ELR (cell line): ENCODE data around the gene LRRN4CL.
"Not testable (repeated sequence)": the region's sequence is repeated elsewhere in the genome, so short reads cannot be mapped to it uniquely, and the experiment has no call there.

Experiments used
- DNase-seq: peaks from one replicate; pipeline ENCODE4 v3.0.0-alpha.2; 2015; ENCODE audit warnings: low read depth

The LRRN4CL gene

DNA sequence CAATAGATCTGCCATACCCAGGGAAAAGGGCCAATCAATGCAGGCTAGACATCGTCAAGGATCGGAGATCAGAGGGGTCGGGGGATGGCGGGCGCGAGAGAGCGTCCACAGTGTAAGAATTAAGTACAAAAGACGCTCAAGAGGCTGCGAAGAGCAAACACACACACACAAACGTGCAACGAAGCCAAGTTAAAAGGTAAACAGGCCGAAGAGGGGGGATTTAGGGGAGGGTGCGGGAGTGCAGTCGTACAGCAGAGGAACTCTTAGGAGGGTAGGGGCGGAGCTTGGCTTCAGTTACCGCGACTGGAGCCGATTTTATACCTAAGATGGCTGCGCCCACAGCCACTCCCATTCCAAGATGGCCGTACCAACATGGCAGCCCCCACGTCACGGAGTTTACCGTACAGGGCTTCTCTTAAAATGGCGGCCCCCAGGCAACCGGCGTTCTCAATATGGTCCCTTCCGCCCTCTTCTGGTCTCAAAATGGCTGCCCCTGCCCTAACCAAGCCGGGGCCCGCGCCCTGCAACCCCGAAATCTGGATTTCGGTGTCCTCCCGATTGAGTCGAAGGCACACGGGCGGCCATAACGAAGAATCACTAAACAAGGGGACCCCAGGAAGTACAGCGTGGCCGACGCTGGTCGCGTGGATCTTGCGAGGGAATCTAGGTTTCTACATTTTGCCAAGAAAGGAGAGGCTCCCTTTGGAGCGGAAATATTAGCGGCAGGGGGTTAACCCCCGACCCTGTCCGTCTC is 20.1 kb upstream of the LRRN4CL start:
- DNase-seq = peak; percentile 99

DNA sequence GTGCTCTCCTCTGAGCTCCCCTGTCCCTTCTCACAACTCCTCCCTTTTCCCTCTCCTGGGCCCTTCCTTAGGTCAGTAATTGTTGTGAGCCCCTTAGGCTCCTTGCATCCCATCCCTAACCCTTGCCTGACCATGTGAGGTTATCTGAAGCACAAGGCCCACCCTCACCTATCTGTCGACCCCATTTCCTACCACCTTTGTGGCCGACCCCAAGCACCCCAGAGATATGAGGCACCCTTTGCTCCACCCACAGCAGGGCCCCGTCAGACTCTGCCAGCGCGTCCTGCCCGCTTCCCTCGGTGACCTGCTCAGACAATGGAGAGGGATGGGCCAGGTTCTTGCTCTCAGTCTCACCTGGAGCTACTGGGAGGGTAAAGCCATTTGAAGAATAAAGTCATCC is 19.5 kb upstream of the LRRN4CL start:
- no peak for DNase-seq

DNA sequence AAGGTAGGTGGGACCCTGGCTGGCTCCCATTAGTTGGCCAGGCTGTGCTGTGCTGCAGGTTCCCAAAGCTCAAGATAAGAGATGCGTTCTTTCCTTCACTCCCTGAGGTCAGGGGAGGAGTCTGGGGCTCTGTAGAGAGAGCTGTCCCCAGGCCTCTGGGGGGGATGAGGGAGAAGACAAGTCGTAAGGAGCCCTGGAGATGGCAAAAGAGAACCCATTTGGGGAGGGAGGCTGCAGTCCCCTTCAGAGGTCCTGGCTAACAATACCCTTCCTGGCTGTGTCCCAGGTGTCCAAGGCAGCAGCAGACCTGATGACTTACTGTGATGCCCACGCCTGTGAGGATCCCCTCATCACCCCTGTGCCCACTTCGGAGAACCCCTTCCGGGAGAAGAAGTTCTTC is 19.1 kb upstream of the LRRN4CL start:
- DNase-seq = no peak

DNA sequence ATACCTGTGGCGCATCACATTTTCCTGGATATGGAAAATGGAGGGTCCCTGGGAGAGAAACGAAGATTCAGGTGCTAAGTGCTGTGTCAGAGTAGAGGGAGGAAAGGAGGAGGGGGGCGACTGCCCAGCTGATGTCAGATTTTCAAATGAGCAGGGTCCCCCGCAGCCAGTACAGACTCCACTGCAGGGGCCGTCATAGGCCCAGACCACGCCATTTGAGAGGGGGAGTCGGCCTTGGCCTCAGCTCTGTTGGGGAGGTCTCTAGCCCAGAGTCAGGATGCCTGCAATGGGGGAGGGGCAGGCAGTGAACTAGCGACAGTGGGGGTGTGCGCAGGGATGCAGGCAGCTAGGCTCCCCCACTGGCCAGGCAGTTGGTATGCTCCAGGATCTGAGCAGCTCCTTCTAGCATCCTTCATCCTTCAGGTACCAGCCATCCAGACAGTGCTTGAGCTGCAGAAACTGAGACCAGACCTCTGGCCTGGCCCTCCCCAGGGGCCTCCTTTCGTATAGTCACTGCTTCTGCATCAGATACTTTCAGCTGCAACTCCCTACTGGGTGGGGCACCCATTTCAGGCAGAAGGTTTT is 18.0 kb upstream of the LRRN4CL start, which contains the start of the genes BSCL2 and GNG3:
TSS of gene BSCL2 (minus strand) at position 148 of the 585 bp plus-strand sequence. CDS start 229 bp downstream, outside the sequence.
TSS of gene GNG3 (plus strand) at position 400 of the 585 bp plus-strand sequence. CDS start 620 bp downstream, outside the sequence.
- DNase-seq = no peak

DNA sequence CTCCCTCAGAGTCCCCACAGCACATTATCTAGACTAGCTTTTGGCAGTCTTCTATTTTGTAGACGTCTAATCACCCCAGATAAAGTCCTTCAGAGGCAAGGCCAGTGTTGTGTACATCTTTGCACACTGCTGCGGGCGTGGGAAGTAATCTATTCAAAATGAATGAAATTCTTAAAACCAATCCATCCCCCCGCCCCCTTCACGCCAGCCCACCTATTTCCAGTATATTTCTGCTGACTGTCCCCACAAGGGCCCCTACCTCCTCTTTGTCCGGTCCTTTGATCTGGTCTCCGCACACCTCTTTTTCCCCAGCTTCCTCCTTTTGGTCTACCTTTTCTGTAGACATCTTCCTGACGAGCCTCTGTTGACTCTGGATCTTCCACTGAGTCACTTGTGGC is 17.5 kb upstream of the LRRN4CL start:
- DNase-seq = no peak

DNA sequence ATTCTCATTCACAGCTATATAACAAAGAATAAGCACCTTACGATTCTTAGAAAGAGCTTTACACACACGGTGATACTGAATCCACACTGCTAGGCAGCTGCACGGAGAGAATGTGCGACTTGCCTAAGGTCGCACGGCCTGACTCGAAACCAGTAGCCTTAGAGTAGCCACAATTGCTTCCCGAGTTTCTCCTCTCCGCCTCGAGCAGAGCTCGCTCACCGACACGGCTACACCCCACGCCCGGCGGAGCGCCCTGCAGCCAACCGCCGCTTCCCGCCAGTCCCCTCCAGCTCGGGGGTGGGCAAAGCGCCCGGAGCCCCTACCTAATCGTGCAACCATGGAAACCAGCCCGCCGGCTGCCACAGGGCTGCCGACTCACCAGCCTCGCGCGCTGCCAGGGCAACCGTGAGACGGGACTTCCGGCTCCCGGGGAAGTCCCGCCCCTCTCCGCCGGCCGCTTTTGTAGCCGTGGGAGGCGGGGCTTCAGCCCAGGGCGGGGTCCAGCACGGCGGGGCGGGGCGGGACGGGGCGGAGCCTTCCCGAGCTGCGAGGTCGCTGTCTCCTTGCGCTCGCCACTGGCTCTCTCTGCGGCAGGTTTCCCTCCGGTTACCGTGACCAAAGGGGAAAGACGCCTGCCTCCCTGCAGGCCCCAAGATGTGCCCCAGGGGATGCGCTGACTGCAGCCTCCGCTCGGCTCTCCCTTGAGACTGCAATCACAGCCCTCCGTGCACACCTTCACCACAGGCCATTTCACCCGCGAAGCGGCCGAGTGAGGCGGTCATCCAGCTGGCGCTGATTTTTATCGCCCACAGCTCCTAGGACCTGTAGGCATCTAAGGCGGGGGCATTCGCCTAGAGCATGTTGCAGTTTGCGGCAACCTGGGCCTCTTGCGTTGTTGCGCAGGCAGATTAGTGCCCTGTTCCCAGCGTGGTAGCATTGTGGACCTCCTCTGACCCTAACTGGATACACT is 16.8 kb upstream of the LRRN4CL start:
- DNase-seq = peak; percentile 96

- DNase-seq = no peak
Measured at GRCh38 chr11:62705413-62705812, 16.1 kb upstream of the LRRN4CL start.

GRCh38 chr11:62703921-62704320 is 14.6 kb upstream of the LRRN4CL start:
- not testable (repeated sequence) for DNase-seq

DNA sequence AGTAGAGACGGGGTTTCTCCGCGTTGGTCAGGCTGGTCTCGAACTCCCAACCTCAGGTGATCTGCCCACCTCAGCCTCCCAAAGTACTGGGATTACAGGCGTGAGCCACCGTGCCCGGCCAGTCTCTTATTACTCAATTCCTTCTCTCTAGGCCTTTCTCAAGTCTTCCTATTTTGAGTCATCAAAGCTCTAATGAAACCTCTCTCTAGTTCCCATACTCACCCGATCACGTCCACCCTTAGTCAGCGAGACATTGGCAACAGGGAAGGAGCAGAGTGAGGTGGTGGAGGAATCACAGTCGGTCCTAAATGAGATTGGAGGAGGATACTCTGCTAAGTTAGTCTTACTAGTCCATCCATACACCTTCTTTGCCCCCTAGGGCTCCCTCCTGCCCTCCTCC is 12.9 kb upstream of the LRRN4CL start:
- DNase-seq = peak; percentile 39

GRCh38 chr11:62694455-62695167 is 5.3 kb upstream of the LRRN4CL start:
- peak; percentile 83 for DNase-seq

DNA sequence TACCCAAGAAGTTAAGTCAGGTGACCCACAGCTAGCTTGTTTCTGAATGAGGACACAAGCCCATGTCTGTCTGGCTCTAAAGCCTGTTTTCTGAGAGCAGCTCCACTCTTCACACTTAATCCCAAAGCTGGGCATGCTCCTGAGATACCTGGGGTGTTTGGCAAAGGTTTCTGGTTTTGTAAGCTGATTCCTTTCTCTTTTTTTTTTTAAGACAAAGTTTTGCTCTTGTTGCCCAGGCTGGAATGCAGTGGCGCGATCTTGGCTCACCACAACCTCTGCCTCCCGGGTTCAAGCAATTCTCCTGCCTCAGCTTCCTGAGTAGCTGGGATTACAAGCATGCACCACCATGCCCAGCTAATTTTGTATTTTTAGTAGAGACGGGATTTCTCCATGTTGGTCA is 4.3 kb upstream of the LRRN4CL start:
- DNase-seq = not testable (repeated sequence)

GRCh38 chr11:62688491-62688890 is 839 bp downstream of the LRRN4CL start:
- no peak for DNase-seq

GRCh38 chr11:62687508-62688396 is 1.6 kb downstream of the LRRN4CL start:
- no peak for DNase-seq

DNA sequence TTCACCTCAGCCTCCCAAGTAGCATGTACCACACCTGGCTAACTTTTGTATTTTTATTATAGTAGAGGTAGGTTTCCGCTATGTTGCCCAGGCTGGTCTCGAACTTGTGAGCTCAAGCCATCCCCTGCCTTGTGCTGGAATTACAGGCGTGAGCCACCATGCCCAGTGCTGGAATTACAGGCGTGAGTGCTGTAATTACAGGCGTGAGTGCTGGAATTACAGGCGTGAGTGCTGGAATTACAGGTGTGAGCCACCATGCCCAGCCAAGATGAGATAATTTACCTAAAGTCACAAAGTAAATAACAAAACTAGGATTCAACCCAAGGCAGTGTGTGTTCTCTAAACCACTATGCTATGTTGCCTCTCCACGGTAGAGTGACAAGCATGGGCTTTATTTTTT is 6.8 kb downstream of the LRRN4CL start:
- no peak for DNase-seq

DNA sequence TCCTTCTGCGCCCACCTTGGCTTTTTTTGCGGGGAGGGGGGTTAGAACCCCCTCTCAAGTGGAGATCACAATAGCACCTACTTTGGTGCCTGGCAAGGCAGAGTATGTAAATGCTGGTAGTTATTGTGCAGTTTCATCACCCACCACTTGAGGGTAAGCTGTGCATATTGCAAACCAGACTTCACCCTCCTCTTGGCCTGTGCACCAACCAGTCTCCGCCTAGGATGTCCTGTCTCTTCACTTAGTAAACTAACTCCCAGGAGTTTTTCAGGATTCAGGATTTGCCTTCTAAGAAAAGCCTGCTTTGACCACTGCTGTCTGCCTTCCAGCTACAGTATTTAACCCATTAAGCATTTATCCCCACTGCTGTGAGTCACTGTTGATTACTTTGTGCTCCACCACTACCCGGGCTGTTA is 8.5 kb downstream of the LRRN4CL start:
- peak; percentile 82 for DNase-seq

GRCh38 chr11:62678770-62679696 is 10.3 kb downstream of the LRRN4CL start, which contains the start of gene UBXN1:
Gene UBXN1, minus strand, starts transcription at chr11:62679073. Its CDS starts 150 bp downstream, at chr11:62678923.
- peak; percentile 91 for DNase-seq

DNA sequence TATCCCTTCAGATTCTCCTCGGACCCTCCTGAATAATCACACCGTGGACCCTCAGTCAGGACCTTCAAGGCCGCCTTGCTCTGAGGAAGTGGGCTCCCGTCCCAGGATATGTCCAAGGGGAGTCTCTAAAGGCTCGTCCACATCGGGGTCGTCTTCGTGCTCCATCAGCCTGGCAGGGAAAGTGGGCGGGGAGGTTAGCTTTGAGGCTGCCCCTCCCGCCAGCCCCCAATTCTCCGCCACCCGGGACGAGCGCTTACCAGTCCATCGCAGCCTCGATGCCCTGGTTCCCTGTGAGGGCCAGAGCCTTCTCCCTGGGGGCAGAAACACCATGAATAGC is 10.9 kb downstream of the LRRN4CL start:
- no peak for DNase-seq

DNA sequence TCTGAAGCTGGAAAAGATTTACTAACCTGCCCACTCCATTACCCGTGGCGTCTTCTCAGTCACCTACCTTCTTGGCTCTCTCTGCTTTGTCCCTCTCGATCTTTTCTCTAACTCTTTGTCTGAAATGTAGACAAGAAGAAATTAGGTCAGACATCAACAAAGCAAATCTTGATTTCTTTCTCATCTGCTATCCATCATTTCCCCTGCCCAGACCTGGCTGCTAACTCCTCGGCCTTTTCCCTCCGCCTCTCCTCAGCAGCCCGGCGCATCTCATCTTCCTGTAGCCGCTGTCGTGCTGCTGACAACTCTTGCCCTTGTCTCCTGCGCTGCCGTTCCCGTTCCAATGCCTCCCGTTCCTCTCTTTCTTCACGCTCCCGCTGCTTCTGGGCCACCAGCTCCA is 11.6 kb downstream of the LRRN4CL start:
- DNase-seq = no peak

DNA sequence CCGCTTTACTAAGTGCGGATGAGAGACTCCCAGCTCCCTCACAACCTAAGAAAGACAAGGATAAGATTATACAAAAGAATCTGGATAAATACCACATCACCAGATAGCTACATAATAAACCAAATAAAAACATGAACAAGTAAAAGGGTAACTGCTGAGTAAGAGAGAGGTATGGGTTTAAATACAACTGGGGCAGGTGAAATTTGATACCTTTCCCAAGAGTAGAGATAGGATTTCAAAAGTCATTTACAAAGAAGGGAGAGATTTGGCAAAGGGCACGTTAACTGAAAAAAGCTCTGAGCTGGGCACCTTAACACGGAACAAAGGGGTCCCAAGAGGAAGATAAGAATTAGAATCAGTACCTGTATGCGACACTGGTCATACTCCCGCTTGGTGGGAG is 12.2 kb downstream of the LRRN4CL start:
- DNase-seq = no peak

- no peak for DNase-seq
Measured at GRCh38 chr11:62676698-62677097, 12.6 kb downstream of the LRRN4CL start.
